Measurements from ENCODE around the gene PDE3A.

The PDE3A gene

GRCh38 chr12:20657496-20657895, 289.2 kb downstream of the PDE3A start:
- in situ Hi-C loops (cut with MboI; ENCODE audit: low sequenced_read_pairs): no loop called here

GRCh38 chr12:20681334-20681733, 313.0 kb downstream of the PDE3A start:
- in situ Hi-C loops (cut with MboI; ENCODE audit: low sequenced_read_pairs): no loop called here

- in situ Hi-C loops (cut with MboI; ENCODE audit: low sequenced_read_pairs): no loop called here
Observed at GRCh38 chr12:20695232-20695631, 326.9 kb downstream of the PDE3A start, which contains the start of gene SLCO1C1. SLCO1C1 (plus strand) TSS chr12:20695332; CDS start chr12:20699577, 4,245 bp downstream.

GRCh38 chr12:20696181-20696905, 328.0 kb downstream of the PDE3A start:
- in situ Hi-C loops (cut with MboI; ENCODE audit: low sequenced_read_pairs): no loop called here

GRCh38 chr12:20701106-20701505, 332.8 kb downstream of the PDE3A start:
- in situ Hi-C loops (cut with MboI; ENCODE audit: low sequenced_read_pairs): no loop called here

GRCh38 chr12:20704860-20705259, 336.5 kb downstream of the PDE3A start:
- in situ Hi-C loops (cut with MboI; ENCODE audit: low sequenced_read_pairs): no loop called here

GRCh38 chr12:20711846-20712245, 343.5 kb downstream of the PDE3A start:
- in situ Hi-C loops (cut with MboI; ENCODE audit: low sequenced_read_pairs): no loop called here

- in situ Hi-C loops (cut with MboI; ENCODE audit: low sequenced_read_pairs): no loop called here
Observed at GRCh38 chr12:20716037-20716436, 347.7 kb downstream of the PDE3A start.

GRCh38 chr12:20716985-20717384, 348.6 kb downstream of the PDE3A start:
- in situ Hi-C loops (cut with MboI; ENCODE audit: low sequenced_read_pairs): no loop called here

GRCh38 chr12:20718294-20718693, 350.0 kb downstream of the PDE3A start:
- in situ Hi-C loops (cut with MboI; ENCODE audit: low sequenced_read_pairs): no loop called here

GRCh38 chr12:20722142-20722541, 353.8 kb downstream of the PDE3A start:
- in situ Hi-C loops (cut with MboI; ENCODE audit: low sequenced_read_pairs): no loop called here

- in situ Hi-C loops (cut with MboI; ENCODE audit: low sequenced_read_pairs): no loop called here
Observed at GRCh38 chr12:20731274-20731673, 362.9 kb downstream of the PDE3A start.

All from HL-60/S4 treated with phorbol 12-myristate 13-acetate at 8.2 ng/mL for 4 days and 3 days (cell line).